Epithelial cell of esophagus (primary cell): ENCODE data around the gene GPC6.

ENCODE experiments used
- DNase-seq: peaks from one replicate; pipeline ENCODE4 v3.0.0; 2010; ENCODE audit warnings: low read depth
- H3K4me3 ChIP-seq: 2 replicates; pipeline ENCODE4 v1.5.1; 2011; ENCODE audit warnings: mild to moderate bottlenecking, low read length, control low read depth
- CTCF ChIP-seq: IDR thresholded peaks from 2 replicates; pipeline ENCODE4 v1.5.1; 2011; ENCODE audit warnings: low read depth, mild to moderate bottlenecking, low read length, control low read depth, inconsistent platforms; ENCODE audit not compliant: insufficient read depth; ENCODE audit errors: missing control alignments

Gene GPC6

DNA sequence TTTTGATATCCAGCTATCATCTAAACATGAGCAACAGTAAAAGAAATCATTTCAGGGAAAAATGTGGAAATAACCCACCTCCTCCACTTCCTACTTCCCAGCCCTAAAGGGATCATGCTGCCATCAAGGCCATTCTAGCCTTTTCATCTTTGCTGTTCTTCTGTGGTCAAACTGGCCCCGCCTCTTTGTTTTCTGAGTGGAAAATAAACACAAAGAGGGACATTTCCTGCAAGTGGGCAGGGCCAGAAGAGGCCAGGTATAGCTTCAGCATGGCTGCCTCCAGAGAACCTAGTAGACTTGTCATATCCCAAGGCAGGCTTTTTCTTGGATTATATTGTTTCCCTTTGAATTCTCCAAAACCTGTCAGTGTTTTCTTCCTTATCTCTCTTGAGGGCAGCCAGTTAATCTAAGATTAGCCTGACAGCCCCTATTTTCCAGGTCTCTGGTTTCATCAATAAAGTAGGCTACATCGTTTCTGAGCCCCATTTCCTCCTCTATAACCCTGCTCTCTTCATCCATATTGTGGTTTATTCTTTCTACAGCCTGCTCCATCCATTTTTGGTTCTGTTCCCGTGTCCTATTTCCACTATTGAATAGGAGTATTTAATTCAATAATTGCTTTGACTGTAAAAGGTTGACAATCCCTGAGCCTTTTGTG, 117.6 kb downstream of the GPC6 start:
- no peak overlapping the region for H3K4me3 ChIP-seq
- no peak for DNase-seq
- TF ChIP-seq CTCF, result no peak

DNA sequence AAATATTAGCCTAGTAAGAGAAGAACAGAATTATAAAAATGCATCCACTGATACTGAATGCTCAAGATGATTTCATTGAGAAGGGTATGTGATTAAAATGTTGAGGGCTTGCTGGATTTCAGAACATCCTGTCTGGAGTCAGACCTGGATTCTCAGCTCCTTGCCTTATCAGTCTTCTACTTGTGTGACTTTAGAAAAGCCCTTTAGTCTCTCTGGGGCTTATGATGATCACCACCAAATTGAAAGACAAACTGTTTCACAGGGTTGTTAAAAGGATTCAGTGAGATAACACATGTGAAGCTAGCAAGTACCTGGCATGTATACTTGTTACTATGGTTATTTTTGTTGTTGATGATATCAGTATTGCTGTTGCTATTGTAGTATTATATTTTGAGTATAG, 118.4 kb downstream of the GPC6 start:
- no peak overlapping the region for H3K4me3 ChIP-seq
- TF ChIP-seq CTCF, result no peak
- DNase-seq, result no peak

- DNase-seq, result no peak
- H3K4me3 ChIP-seq, result no peak overlapping the region
- TF ChIP-seq CTCF, result no peak
Measured at GRCh38 chr13:93345770-93346169, 119.2 kb downstream of the GPC6 start.

- no peak overlapping the region for H3K4me3 ChIP-seq
- DNase-seq, result no peak
- no peak for TF ChIP-seq CTCF
Measured at GRCh38 chr13:93352616-93353015, 126.0 kb downstream of the GPC6 start.

DNA sequence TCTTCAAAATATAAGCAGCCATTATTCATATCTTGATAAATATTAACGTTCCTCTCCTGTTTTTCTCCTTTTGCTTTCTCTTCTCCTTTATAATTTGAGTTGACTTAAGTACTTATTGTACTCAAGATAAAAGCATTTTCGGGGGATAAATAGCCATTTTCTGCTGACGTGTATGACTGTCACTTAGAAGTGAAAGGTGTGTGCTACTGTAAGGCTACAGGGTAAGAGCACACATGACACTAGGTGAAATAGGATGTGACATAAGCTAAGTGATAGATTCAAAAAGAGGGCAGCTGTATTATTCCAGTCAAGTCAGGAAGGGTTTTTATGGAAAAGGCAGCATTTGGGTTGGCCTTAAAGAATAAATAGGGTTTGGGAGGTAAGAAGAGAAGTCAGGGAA, 128.5 kb downstream of the GPC6 start:
- H3K4me3 ChIP-seq, result no peak overlapping the region
- no peak for TF ChIP-seq CTCF
- DNase-seq, result no peak

DNA sequence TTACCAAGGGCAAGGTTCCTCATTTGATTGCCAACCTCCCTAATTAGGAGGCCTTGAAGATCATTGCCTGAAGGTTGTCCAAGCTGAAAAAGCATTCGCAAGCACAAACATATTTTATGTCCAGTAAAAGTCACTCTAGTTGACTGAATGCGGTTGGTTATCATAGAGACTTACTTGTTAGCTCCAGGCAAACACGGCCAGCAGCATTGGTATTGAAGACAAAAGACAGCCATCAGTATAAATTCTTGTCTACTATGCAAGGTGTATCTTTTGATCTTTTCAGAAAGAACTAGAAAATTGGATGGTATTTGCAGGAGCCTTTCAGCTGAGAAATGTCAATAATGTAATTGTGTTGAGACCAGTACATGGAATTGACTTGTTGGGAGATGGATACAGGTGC, 129.9 kb downstream of the GPC6 start:
- no peak for DNase-seq
- TF ChIP-seq CTCF, result no peak
- no peak overlapping the region for H3K4me3 ChIP-seq

DNA sequence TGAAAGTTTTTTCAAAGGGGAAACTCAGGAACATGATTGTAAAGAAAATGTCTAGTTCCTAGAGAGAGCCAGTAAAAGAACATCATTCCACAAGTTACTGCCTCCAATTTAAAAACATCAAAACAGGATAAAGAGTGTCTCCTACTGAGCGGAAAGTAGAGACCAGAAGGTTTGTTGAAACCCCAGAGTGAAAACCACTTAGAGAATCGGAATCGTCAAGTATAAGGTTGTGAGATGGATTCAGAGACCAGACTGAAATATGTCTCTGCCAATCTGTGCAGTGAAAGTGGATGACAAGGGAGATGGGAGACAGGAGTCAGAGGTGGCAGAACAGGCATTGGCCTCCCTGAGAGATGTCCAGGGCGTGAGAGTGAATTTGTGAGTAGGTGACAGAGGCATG, 133.4 kb downstream of the GPC6 start:
- no peak for TF ChIP-seq CTCF
- H3K4me3 ChIP-seq, result no peak overlapping the region
- no peak for DNase-seq
